ENCODE data around the gene SOST. TPM values are rescaled to one million over a fixed set of nuclear protein-coding genes. Genes with fewer than 3 reads are reported as not detected.

Gene SOST
- total RNA-seq, 1 experiment from 2014 or later: not detected

- H2BK20ac ChIP-seq (ENCODE audit: low read depth, low read length, poor library complexity, severe bottlenecking): no peak overlapping the region
- H2AFZ ChIP-seq (ENCODE audit: low read length): no peak overlapping the region
- H3K27ac Mint-ChIP-seq: peak overlapping the region in 1 of 3 experiments; percentile 93; a peak in 1 of 7 replicates
- no peak overlapping the region for H4K8ac ChIP-seq (replicated peaks; ENCODE audit: insufficient read length, low read depth, low read length)
- no peak overlapping the region for H2BK15ac ChIP-seq (ENCODE audit: low read depth, low read length)
- WGBS (ENCODE audit: extremely low coverage, insufficient read length, low lambda C conversion rate): no CpG with 5 or more reads among the region's 6 CpGs
- peaks cover 14% of the 10 kb centered on the region in 2 experiments for H3K4me1 Mint-ChIP-seq
- H3K4me2 ChIP-seq (ENCODE audit: insufficient read depth, insufficient read length, low read length): no peak overlapping the region
- H4K20me1 ChIP-seq (ENCODE audit: control insufficient read depth, insufficient read depth, insufficient read length): no peaks in the 10 kb centered on the region
- no peak overlapping the region for H2AK5ac ChIP-seq (ENCODE audit: insufficient read length, low read length)
- peaks cover 17% of the 10 kb centered on the region; the same call in 1 of the 2 replicates for H3K27me3 ChIP-seq (ENCODE audit: insufficient read depth, low read length)
- H3T11ph ChIP-seq (ENCODE audit: low read length): no peak overlapping the region
- no peaks in the 10 kb centered on the region for H3K9me3 ChIP-seq (ENCODE audit: control insufficient read depth, low read depth, low read length)
- H3K18ac ChIP-seq (ENCODE audit: insufficient read length, low read depth, low read length): no peak overlapping the region
- no peak overlapping the region for H4K91ac ChIP-seq (ENCODE audit: insufficient read length, low read depth, low read length)
- H3K14ac ChIP-seq (ENCODE audit: insufficient read depth, low read length): no peak overlapping the region
- no peaks in the 10 kb centered on the region for H3K36me3 Mint-ChIP-seq (ENCODE audit: insufficient read depth in 1 of 3, low read depth in 3 of 3)
- no peaks in the 10 kb centered on the region for H3K4me1 ChIP-seq (ENCODE audit: insufficient read depth, low read length)
- H2BK120ac ChIP-seq (ENCODE audit: low read depth, low read length, poor library complexity, severe bottlenecking): no peak overlapping the region
- no peaks in the 10 kb centered on the region for H3K79me2 ChIP-seq (ENCODE audit: insufficient read depth, low read length)
- peaks cover 57% of the 10 kb centered on the region for H3K27me3 Mint-ChIP-seq (ENCODE audit: low read depth)
- no peak overlapping the region for H2BK5ac ChIP-seq (ENCODE audit: insufficient read length, low read length)
- no peak overlapping the region; a peak in 1 of 5 replicates for H3K4me3 Mint-ChIP-seq
- no peak overlapping the region for H3K56ac ChIP-seq (ENCODE audit: insufficient read length, low read depth, low read length)
- no peak for TF ChIP-seq CTCF (conservative IDR thresholded peaks at IDR 0.05)
- H2BK12ac ChIP-seq (ENCODE audit: insufficient read length, low read depth, low read length): no peak overlapping the region
- H3K9me3 Mint-ChIP-seq: no peaks in the 10 kb centered on the region; a peak in 2 of 5 replicates
- no peak overlapping the region for H4K5ac ChIP-seq (ENCODE audit: insufficient read length, low read depth, low read length)
- DNase-seq: no peak
- no peak overlapping the region for H3K4ac ChIP-seq (ENCODE audit: low read depth, low read length)
- H3K27ac ChIP-seq (ENCODE audit: insufficient read length, low read depth, low read length): no peak overlapping the region
- no peak overlapping the region for H3K23ac ChIP-seq (ENCODE audit: insufficient read length, low read depth, low read length)
- no peak overlapping the region for H3K9ac ChIP-seq (ENCODE audit: extremely low read depth, insufficient read length, low read length)
- H3K23me2 ChIP-seq (ENCODE audit: insufficient read length, low read depth, low read length, poor library complexity, severe bottlenecking): peaks cover 6% of the 10 kb centered on the region
- no peaks in the 10 kb centered on the region for H3K79me1 ChIP-seq (ENCODE audit: insufficient read depth, low read depth, low read length, poor library complexity, severe bottlenecking)
These were observed 46.2 kb downstream of the SOST start for GRCh38 chr17:43712397-43712796.

Data from H9 (cell line).